K562 (cell line): ENCODE measurements around the gene CDC42SE2. TPM values are rescaled to one million over a fixed set of nuclear protein-coding genes. Genes with fewer than 3 reads are reported as not detected.

Experiments
- BHLHE40 ChIP-seq: IDR thresholded peaks from 2 replicates; pipeline ENCODE4 v1.6.1; 2011; ENCODE audit warnings: low read length, improper control_type of control experiment
- CTCFL ChIP-seq: IDR thresholded peaks from 2 replicates; pipeline ENCODE4 v1.6.1; 2011; ENCODE audit warnings: borderline replicate concordance, low read depth, mild to moderate bottlenecking, moderate library complexity, low read length; ENCODE audit not compliant: insufficient read depth, poor library complexity, severe bottlenecking
- FOXP4 ChIP-seq: sonication (generic); formaldehyde crosslinking; IDR thresholded peaks from 2 replicates; pipeline ENCODE4 v1.8.0; 2022; ENCODE audit warnings: mild to moderate bottlenecking, missing genetic modification reagents, borderline replicate concordance
- GTF3C2 ChIP-seq: IDR thresholded peaks from 3 replicates; pipeline ENCODE4 v1.6.1; 2011; ENCODE audit warnings: borderline replicate concordance, mild to moderate bottlenecking, moderate library complexity; ENCODE audit not compliant: insufficient read length; ENCODE audit errors: extremely low read depth
- JUNB ChIP-seq: fragments of 450-650 bp; formaldehyde crosslinking; conservative IDR thresholded peaks from 2 replicates; pipeline ENCODE4 v1.4.0; 2020; ENCODE audit warnings: mild to moderate bottlenecking
- KLF13 ChIP-seq: fragments of 450-650 bp; IDR thresholded peaks from 2 replicates; pipeline ENCODE4 v1.6.1; 2016; ENCODE audit warnings: missing genetic modification characterization, low read depth, mild to moderate bottlenecking, missing compliant biosample characterization, moderate library complexity, borderline replicate concordance
- MXD1 ChIP-seq: fragments of 250-450 bp; sonication (Bioruptor Pico); IDR thresholded peaks from 2 replicates; pipeline ENCODE4 v1.8.0; 2021; ENCODE audit warnings: borderline replicate concordance, mild to moderate bottlenecking, moderate library complexity; ENCODE audit not compliant: poor library complexity, severe bottlenecking
- NCOA1 ChIP-seq: fragments of 450-650 bp; IDR thresholded peaks from 2 replicates; pipeline ENCODE4 v1.6.1; 2016; ENCODE audit warnings: low read depth
- NR2C2 ChIP-seq, 2 experiments: fragments of 200-800 bp in 1 of 2; sonication (Bioruptor generic) in 1 of 2; sonication (generic) in 1 of 2; formaldehyde crosslinking in 1 of 2; IDR thresholded peaks; 2 replicates each; pipeline versions ENCODE4 v1.6.1 to v1.8.0; 2016 to 2022; ENCODE audit warnings: mild to moderate bottlenecking in 1 of 2, missing compliant biosample characterization in 1 of 2, missing genetic modification characterization in 1 of 2, missing genetic modification reagents in 1 of 2
- PRMT5 ChIP-seq: sonication (generic); formaldehyde crosslinking; IDR thresholded peaks from 2 replicates; pipeline ENCODE4 v1.5.0; 2020; ENCODE audit warnings: missing genetic modification reagents
- SFPQ ChIP-seq: fragments of 200-400 bp; formaldehyde crosslinking; IDR thresholded peaks from 2 replicates; pipeline ENCODE4 v1.6.1; 2017; ENCODE audit warnings: mild to moderate bottlenecking, low read depth, low read length, moderate library complexity
- SMARCB1 ChIP-seq: IDR thresholded peaks from 2 replicates; pipeline ENCODE4 v1.6.1; 2011; ENCODE audit warnings: improper control_type of control experiment, low read depth; ENCODE audit not compliant: insufficient read length
- TAF7 ChIP-seq: fragments of 450-650 bp; IDR thresholded peaks from 2 replicates; pipeline ENCODE4 v1.6.1; 2016; ENCODE audit warnings: missing genetic modification characterization, missing compliant biosample characterization
- TFE3 ChIP-seq: fragments of 450-650 bp; formaldehyde crosslinking; IDR thresholded peaks from 2 replicates; pipeline ENCODE4 v1.4.0; 2020; ENCODE audit warnings: mild to moderate bottlenecking, mixed read lengths
- ZFP1 ChIP-seq: fragments of 450-650 bp; formaldehyde crosslinking; IDR thresholded peaks from 2 replicates; pipeline ENCODE4 v1.4.0; 2020; ENCODE audit warnings: mild to moderate bottlenecking, mixed read lengths
- polyA plus RNA-seq, 8 experiments: library from polyadenylated mRNA; depleted of rRNA in 4 of 8; stranded (reverse) in 5 of 8; unstranded in 3 of 8; fragments of >200 nt; fragmentation: Nextera tagmentation in 2 of 8; fragmentation: Illumina TruSeq in 1 of 8; extraction: Ambion mirVana in 2 of 8; extraction: Trizol in 1 of 8; gene quantifications; 2 replicates each; pipeline versions ENCODE4 v1.2.1 to v1.2.3, GENCODE V29; 2011 to 2014; ENCODE audit warnings: inconsistent platforms in 1 of 8, missing spikeins in 1 of 8
- total RNA-seq, 7 experiments: library from RNA; depleted of rRNA in 6 of 7; stranded (reverse); fragments of >200 nt in 6 of 7; fragmentation: Illumina TruSeq in 2 of 7; extraction: Trizol in 2 of 7; gene quantifications; 2 replicates each; pipeline versions ENCODE4 v1.2.1 to v1.2.3, GENCODE V29; 2011 to 2021; ENCODE audit warnings: low replicate concordance in 1 of 7

The CDC42SE2 gene
- total and polyA plus RNA-seq, 9 of the 15 experiments (the other 6 are each of a cell fraction or from before 2014, with no cell fraction given) = 24.8 to 44.3 (median 32.7) TPM

GRCh38 chr5:131384173-131384572 is 120.3 kb downstream of the CDC42SE2 start (continued):
- no peak for TF ChIP-seq PRMT5 (CRISPR knock-in tag)
- TF ChIP-seq GTF3C2 = no peak
- no peak for TF ChIP-seq NCOA1
- no peak for TF ChIP-seq CTCFL
- no peak for TF ChIP-seq KLF13 (tag)
- TF ChIP-seq TFE3 (CRISPR knock-in tag) = no peak
- no peak for TF ChIP-seq FOXP4 (CRISPR knock-in tag)
- TF ChIP-seq SFPQ = no peak
- no peak for TF ChIP-seq ZFP1 (CRISPR knock-in tag)
- TF ChIP-seq NR2C2 (CRISPR knock-in tag; IDR thresholded peaks at IDR 0.05) = no peak
- TF ChIP-seq NR2C2 (tag; IDR thresholded peaks at IDR 0.05) = no peak
- TF ChIP-seq BHLHE40 = no peak
- no peak for TF ChIP-seq JUNB (CRISPR knock-in tag)
- TF ChIP-seq MXD1 (CRISPR knock-in tag) = no peak
- TF ChIP-seq TAF7 (tag) = no peak
- no peak for TF ChIP-seq SMARCB1
